ENCODE results near the gene GRID2.

DNA sequence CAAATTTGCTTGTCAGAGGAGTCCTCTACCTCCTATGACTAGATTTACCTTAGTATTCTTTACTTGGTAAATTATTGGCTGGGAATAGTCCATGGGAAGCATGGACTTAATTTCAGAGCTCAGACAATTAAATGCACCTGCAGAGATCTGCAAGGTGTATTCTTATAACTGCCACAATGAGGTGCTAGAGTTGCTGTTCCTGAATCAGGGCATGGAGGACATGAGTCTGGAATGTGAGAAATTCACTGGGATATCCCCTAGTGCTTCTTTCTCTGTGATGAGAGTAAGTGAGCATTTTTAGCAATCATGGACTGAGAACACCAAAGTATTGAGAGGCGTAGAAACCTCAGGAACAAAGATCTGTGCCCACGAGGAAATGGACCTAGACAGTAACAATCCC is 32.9 kb upstream of the GRID2 start:
- no peak for TF ChIP-seq ZFY (CRISPR knock-in tag; IDR thresholded peaks at IDR 0.05)
- TF ChIP-seq, protein P1, sequence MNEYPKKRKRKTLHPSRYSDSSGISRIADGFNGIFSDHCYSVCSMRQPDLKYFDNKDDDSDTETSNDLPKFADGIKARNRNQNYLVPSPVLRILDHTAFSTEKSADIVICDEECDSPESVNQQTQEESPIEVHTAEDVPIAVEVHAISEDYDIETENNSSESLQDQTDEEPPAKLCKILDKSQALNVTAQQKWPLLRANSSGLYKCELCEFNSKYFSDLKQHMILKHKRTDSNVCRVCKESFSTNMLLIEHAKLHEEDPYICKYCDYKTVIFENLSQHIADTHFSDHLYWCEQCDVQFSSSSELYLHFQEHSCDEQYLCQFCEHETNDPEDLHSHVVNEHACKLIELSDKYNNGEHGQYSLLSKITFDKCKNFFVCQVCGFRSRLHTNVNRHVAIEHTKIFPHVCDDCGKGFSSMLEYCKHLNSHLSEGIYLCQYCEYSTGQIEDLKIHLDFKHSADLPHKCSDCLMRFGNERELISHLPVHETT (CRISPR knock-in tag; conservative IDR thresholded peaks at IDR 0.05), result no peak
- no peak for TF ChIP-seq RNF219 (CRISPR knock-in tag; IDR thresholded peaks at IDR 0.05)
- no peak for TF ChIP-seq E2F2 (CRISPR knock-in tag; IDR thresholded peaks at IDR 0.05; ENCODE audit: borderline replicate concordance)
- TF ChIP-seq CBFB (CRISPR knock-in tag; IDR thresholded peaks at IDR 0.05), result no peak
- TF ChIP-seq JUN (CRISPR knock-in tag; IDR thresholded peaks at IDR 0.05), result no peak
- no peak for TF ChIP-seq ZNF678 (CRISPR knock-in tag; IDR thresholded peaks at IDR 0.05)
- TF ChIP-seq SIN3B (IDR thresholded peaks at IDR 0.05; ENCODE audit: low read length), result no peak
- TF ChIP-seq TCF7L2 (IDR thresholded peaks at IDR 0.05; ENCODE audit: low read depth, low read length), result no peak
- no peak for TF ChIP-seq ERF (CRISPR knock-in tag; IDR thresholded peaks at IDR 0.05)
- no peak for TF ChIP-seq ETV6 (CRISPR knock-in tag; conservative IDR thresholded peaks at IDR 0.05)
- TF ChIP-seq RORA (CRISPR knock-in tag; IDR thresholded peaks at IDR 0.05), result no peak

All from HepG2 (cell line).